ENCODE results near the gene SIMC1. TPM values are rescaled to one million over a fixed set of nuclear protein-coding genes. Genes with fewer than 3 reads are reported as not detected.

Gene SIMC1
- total RNA-seq, 2 experiments from 2014 or later: 21.5 to 21.9 TPM

DNA sequence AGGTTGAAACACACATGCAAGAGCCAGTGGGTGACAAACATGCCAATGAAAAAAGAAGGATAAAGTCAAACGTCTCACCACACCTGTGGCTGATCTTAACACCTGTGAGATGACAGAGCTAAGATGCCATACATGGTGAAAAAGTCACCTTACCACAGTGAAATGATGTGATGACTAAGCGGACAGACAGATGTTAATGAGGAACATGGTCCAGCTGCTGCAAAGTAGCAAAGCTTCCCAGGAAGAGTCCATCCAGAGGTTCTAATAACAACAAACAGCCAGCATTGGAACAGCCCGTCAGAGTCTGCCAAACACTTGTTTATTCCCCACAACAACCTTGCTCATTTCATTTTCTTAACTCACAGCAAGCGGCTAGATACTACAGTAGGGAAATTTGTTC lies 121.4 kb downstream of the SIMC1 start:
- POLR2A ChIA-PET: interaction anchor here (0.9 to 1.0 kb wide), 2 partner anchors 9 to 11 kb away, joined by 4 to 5 read pairs; no protein-coding TSS in a partner anchor
- intact Hi-C loops (cut with micrococcal nuclease): no loop called here
- ATAC-seq (no peak), DNase-seq (peak; percentile 20)
- Mint-ChIP-seq H3K27ac (peak overlapping the region; percentile 65), H3K4me3 (peak overlapping the region; percentile 58), H3K9me3 (no peaks in the 10 kb centered on the region), H3K27me3 (no peaks in the 10 kb centered on the region), H3K4me1 (ENCODE audit: low read depth) (peaks cover 31% of the 10 kb centered on the region), H3K36me3 (ENCODE audit: low read depth) (peaks cover 25% of the 10 kb centered on the region)
- CTCF ChIA-PET: interaction anchor here (0.7 to 1.3 kb wide), 3 partner anchors 12 to 630 kb away, joined by 3 read pairs; partner anchors contain the start of genes EIF4E1B and SNCB
- no peak for TF ChIP-seq CTCF (IDR thresholded peaks at IDR 0.05)

DNA sequence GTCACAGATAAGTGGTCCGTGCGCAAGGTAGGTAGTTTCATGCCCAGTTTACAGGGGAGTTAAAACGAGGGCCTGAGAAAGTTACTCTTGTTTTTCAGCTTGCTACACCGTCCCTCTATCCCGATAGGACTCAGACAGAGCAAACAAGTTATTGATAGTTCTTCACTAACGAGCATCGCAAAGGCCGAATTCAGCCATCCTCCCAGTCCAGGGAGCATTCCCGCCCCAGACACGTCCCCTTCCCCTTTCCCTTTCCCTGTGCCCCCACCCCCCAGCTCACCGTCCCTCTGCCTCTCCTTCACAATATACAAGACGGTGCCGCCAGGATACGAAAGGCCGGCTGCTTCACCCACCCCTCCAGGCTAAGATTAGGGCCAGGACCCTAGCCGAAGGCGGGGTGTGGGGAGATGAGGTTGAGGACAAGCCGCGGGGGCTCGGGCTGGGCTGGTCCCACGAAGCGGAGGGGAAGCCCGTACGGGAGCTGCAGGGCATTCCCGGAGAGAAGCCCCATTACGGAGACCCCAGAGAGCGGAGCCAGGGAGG lies 122.7 kb downstream of the SIMC1 start:
- H3K9me3 Mint-ChIP-seq: no peaks in the 10 kb centered on the region
- H3K4me1 Mint-ChIP-seq (ENCODE audit: low read depth): peaks cover 30% of the 10 kb centered on the region
- H3K4me3 Mint-ChIP-seq: peak overlapping the region; percentile 98
- H3K27me3 Mint-ChIP-seq: no peaks in the 10 kb centered on the region
- peak overlapping the region; percentile 98 for H3K27ac Mint-ChIP-seq
- ChIA-PET CTCF (interaction anchor here (1.1 to 1.3 kb wide), 3 partner anchors 8 to 631 kb away, joined by 3 to 5 read pairs (median 3); no protein-coding TSS in a partner anchor), POLR2A (interaction anchor here (0.6 to 3.1 kb wide), 10 partner anchors 18 to 297 kb away, joined by 3 to 14 read pairs (median 4); partner anchors contain the start of gene FAF2)
- peak; percentile 15 for TF ChIP-seq CTCF (IDR thresholded peaks at IDR 0.05)
- ATAC-seq (peak; percentile 2), DNase-seq (no peak)
- H3K36me3 Mint-ChIP-seq (ENCODE audit: low read depth): peaks cover 21% of the 10 kb centered on the region
- intact Hi-C loops (cut with micrococcal nuclease): loop anchor here (1.0 kb wide), 1 partner anchor 27 kb away; the partner anchor contains the start of genes HIGD2A and NOP16

- peak; percentile 14 for TF ChIP-seq CTCF (IDR thresholded peaks at IDR 0.05)
- Mint-ChIP-seq H3K4me1 (ENCODE audit: low read depth) (peaks cover 29% of the 10 kb centered on the region), H3K27me3 (no peaks in the 10 kb centered on the region), H3K27ac (peak within 1 kb of the TSS; percentile 98), H3K4me3 (peak within 1 kb of the TSS; percentile 98), H3K9me3 (no peaks in the 10 kb centered on the region), H3K36me3 (ENCODE audit: low read depth) (peaks cover 19% of the 10 kb centered on the region)
- POLR2A ChIA-PET: interaction anchor here (0.9 to 3.1 kb wide), 13 partner anchors 9 to 174 kb away, joined by 3 to 14 read pairs (median 4); partner anchors contain the start of gene FAF2
- CTCF ChIA-PET: interaction anchor here (1.1 to 1.3 kb wide), 2 partner anchors 9 to 182 kb away, joined by 3 to 5 read pairs; no protein-coding TSS in a partner anchor
- ATAC-seq (peak; percentile 90), DNase-seq (peak; percentile 96)
- intact Hi-C loops (cut with micrococcal nuclease): loop anchor here (1.0 kb wide), 1 partner anchor 27 kb away; the partner anchor contains the start of genes HIGD2A and NOP16
These were observed 123.4 kb downstream of the SIMC1 start, which contains the start of gene KIAA1191 for GRCh38 chr5:176361437-176362232. Gene KIAA1191, minus strand, starts transcription at chr5:176361764. Its CDS starts 2,256 bp downstream, at chr5:176359508.

- Mint-ChIP-seq H3K4me1 (ENCODE audit: low read depth) (peaks cover 32% of the 10 kb centered on the region), H3K36me3 (ENCODE audit: low read depth) (peaks cover 21% of the 10 kb centered on the region), H3K9me3 (no peaks in the 10 kb centered on the region), H3K27me3 (no peaks in the 10 kb centered on the region), H3K4me3 (peak overlapping the region; percentile 98), H3K27ac (peak overlapping the region; percentile 98)
- ATAC-seq (no peak), DNase-seq (no peak)
- TF ChIP-seq CTCF (IDR thresholded peaks at IDR 0.05): no peak
- ChIA-PET CTCF (interaction anchor here (1.3 kb wide), 1 partner anchor 9 kb away, joined by 5 read pairs; no protein-coding TSS in a partner anchor), POLR2A (interaction anchor here (1.0 to 3.1 kb wide), 9 partner anchors 8 to 173 kb away, joined by 3 to 14 read pairs (median 4); partner anchors contain the start of gene FAF2)
- intact Hi-C loops (cut with micrococcal nuclease): no loop called here
These were observed 123.9 kb downstream of the SIMC1 start for GRCh38 chr5:176362233-176362490.

All from activated CD8-positive, alpha-beta T cell treated with anti-CD3 and anti-CD28 coated beads for 36 hours (primary cell).